Neural cell (in vitro differentiated cells): Measurements from ENCODE around the gene DBN1. TPM values are rescaled to one million over a fixed set of nuclear protein-coding genes. Genes with fewer than 3 reads are reported as not detected.

Experiments used
- H2AFZ ChIP-seq: fragments of 200-600, 300-800 bp; sonication (generic), shearing (Covaris generic); 2 replicates; pipeline ENCODE4 v1.6.0; 2014; ENCODE audit warnings: low read depth, mild to moderate bottlenecking, antibody characterized with exemption, low read length, moderate library complexity
- H3F3A ChIP-seq: fragments of 200-600 bp; shearing (Covaris generic); 2 replicates; pipeline ENCODE4 v1.6.1; 2016; ENCODE audit warnings: mild to moderate bottlenecking, moderate library complexity, mixed read lengths, antibody characterized with exemption, low read length; ENCODE audit not compliant: insufficient read depth, poor library complexity, severe bottlenecking
- H3K27ac ChIP-seq: fragments of 200-600, 300-800 bp; sonication (generic), shearing (Covaris generic); 2 replicates; pipeline ENCODE4 v1.5.1; 2014; ENCODE audit warnings: mild to moderate bottlenecking, low read length, moderate library complexity
- H3K27me3 ChIP-seq: fragments of 300-800, 200-600 bp; sonication (generic), shearing (Covaris generic); 2 replicates; pipeline ENCODE4 v1.6.0; 2014; ENCODE audit warnings: mild to moderate bottlenecking, low read depth, low read length, moderate library complexity; ENCODE audit not compliant: insufficient read depth
- H3K36me3 ChIP-seq: fragments of 300-800, 200-600 bp; sonication (generic), shearing (Covaris generic); 2 replicates; pipeline ENCODE4 v1.5.1; 2014; ENCODE audit warnings: mild to moderate bottlenecking, antibody characterized with exemption, low read length, moderate library complexity; ENCODE audit not compliant: insufficient read depth
- H3K4me2 ChIP-seq: fragments of 300-800, 200-600 bp; sonication (generic), shearing (Covaris generic); 2 replicates; pipeline ENCODE4 v1.6.0; 2014; ENCODE audit warnings: mild to moderate bottlenecking, low read length
- H3K4me3 ChIP-seq: fragments of 300-800, 200-600 bp; sonication (generic), shearing (Covaris generic); 2 replicates; pipeline ENCODE4 v1.5.1; 2014; ENCODE audit warnings: mild to moderate bottlenecking, low read length, moderate library complexity
- H3K79me2 ChIP-seq: fragments of 200-600 bp; shearing (Covaris generic); replicated peaks from 2 replicates; pipeline ENCODE4 v1.6.0; 2014; ENCODE audit warnings: mild to moderate bottlenecking, low read length, moderate library complexity; ENCODE audit not compliant: insufficient read depth
- H3K9ac ChIP-seq: fragments of 300-800, 200-600 bp; sonication (generic), shearing (Covaris generic); 2 replicates; pipeline ENCODE4 v1.6.1; 2016; ENCODE audit warnings: mild to moderate bottlenecking, low read length, mixed read lengths
- H3K9me2 ChIP-seq: fragments of 200-600 bp; shearing (Covaris generic); 2 replicates; pipeline ENCODE4 v1.6.1; 2016; ENCODE audit warnings: mild to moderate bottlenecking, low read length, mixed read lengths; ENCODE audit not compliant: insufficient read depth
- H3K9me3 ChIP-seq: fragments of 200-600, 300-800 bp; sonication (generic), shearing (Covaris generic); 2 replicates; pipeline ENCODE4 v1.6.1; 2016; ENCODE audit warnings: mild to moderate bottlenecking, mixed run types, low read length, moderate library complexity, mixed read lengths
- H4K20me1 ChIP-seq: fragments of 200-600 bp; shearing (Covaris generic); 2 replicates; pipeline ENCODE4 v1.6.1; 2016; ENCODE audit warnings: mild to moderate bottlenecking, mixed run types; ENCODE audit not compliant: insufficient read depth
- EP300 ChIP-seq: fragments of 450-650 bp; conservative IDR thresholded peaks from 2 replicates; pipeline ENCODE4 v1.6.1; 2014; ENCODE audit warnings: antibody characterized with exemption, mild to moderate bottlenecking, moderate library complexity; ENCODE audit not compliant: poor library complexity, severe bottlenecking
- EZH2 ChIP-seq: fragments of 200-600, 300-800 bp; shearing (Covaris generic), sonication (generic); IDR thresholded peaks from 2 replicates; pipeline ENCODE4 v1.6.1; 2014; ENCODE audit warnings: antibody characterized with exemption, low read length, borderline replicate concordance, mild to moderate bottlenecking; ENCODE audit not compliant: insufficient read depth, poor library complexity, severe bottlenecking
- MXI1 ChIP-seq: fragments of 450-650 bp; conservative IDR thresholded peaks from 2 replicates; pipeline ENCODE4 v1.6.1; 2014; ENCODE audit warnings: antibody characterized with exemption, mild to moderate bottlenecking; ENCODE audit not compliant: poor library complexity, severe bottlenecking
- POLR2AphosphoS5 ChIP-seq: IDR thresholded peaks from 2 replicates; pipeline ENCODE4 v1.6.1; 2012
- RAD21 ChIP-seq: fragments of 450-650 bp; conservative IDR thresholded peaks from 2 replicates; pipeline ENCODE4 v1.6.1; 2014; ENCODE audit warnings: antibody characterized with exemption, mild to moderate bottlenecking, moderate library complexity
- SMC3 ChIP-seq: fragments of 450-650 bp; conservative IDR thresholded peaks from 2 replicates; pipeline ENCODE4 v1.6.1; 2014; ENCODE audit warnings: antibody characterized with exemption, mild to moderate bottlenecking, moderate library complexity; ENCODE audit not compliant: poor library complexity
- TAF1 ChIP-seq: IDR thresholded peaks from 2 replicates; pipeline ENCODE4 v1.6.1; 2012; ENCODE audit warnings: low read depth
- polyA plus RNA-seq: library from polyadenylated mRNA; depleted of rRNA; stranded (reverse); fragments of >200 nt; gene quantifications from 2 replicates; pipeline ENCODE4 v1.2.3, GENCODE V29; 2014
- TF ChIP-seq, protein P1 (sequence below): IDR thresholded peaks from 2 replicates; pipeline ENCODE4 v1.6.1; 2012; ENCODE audit warnings: borderline replicate concordance
- TF ChIP-seq, protein P2 (sequence below): fragments of 450-650 bp; IDR thresholded peaks from 2 replicates; pipeline ENCODE4 v1.5.1; 2014; ENCODE audit warnings: antibody characterized with exemption, mild to moderate bottlenecking, moderate library complexity; ENCODE audit not compliant: poor library complexity, severe bottlenecking

DBN1 gene
- polyA plus RNA-seq, 1 donor from 2014 or later = 319 TPM

DNA sequence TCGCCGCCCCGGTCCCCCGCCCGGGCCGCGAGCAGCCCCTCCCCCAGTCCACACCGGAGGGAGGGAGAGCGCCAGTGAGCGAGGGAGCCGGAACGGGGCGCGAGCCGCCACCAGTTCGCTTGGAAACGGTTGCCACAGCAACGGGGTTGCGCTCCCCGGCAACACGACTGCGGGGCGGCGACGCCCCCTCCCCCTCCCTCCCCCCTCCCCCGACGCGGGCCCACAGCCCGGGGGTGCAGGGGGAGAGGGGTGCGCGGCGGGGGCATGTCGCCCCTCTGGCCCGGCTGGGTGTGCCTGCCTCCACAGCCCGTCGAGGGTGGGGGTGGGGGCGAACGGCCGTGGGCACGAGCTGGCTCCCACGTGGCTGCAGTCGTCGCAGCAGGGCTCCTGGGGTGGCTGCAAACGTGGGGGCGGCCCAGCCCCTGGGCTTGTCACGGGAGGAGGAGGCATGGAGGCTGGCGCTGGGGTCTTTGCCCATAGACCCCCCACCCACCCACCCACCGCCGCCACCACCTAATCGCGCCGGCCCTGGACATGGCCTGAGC is 26.3 kb downstream of the DBN1 start:
- Histone ChIP-seq H3F3A (no peaks in the 10 kb centered on the region), H3K9ac (peak overlapping the region; percentile 91), H3K9me3 (no peaks in the 10 kb centered on the region), H3K27ac (peak overlapping the region; percentile 88), H3K36me3 (no peaks in the 10 kb centered on the region), H2AFZ (no peak overlapping the region), H3K4me3 (peak overlapping the region; percentile 97), H3K4me2 (no peak overlapping the region), H4K20me1 (no peaks in the 10 kb centered on the region), H3K79me2 (peaks cover 36% of the 10 kb centered on the region), H3K9me2 (no peaks in the 10 kb centered on the region), H3K27me3 (no peaks in the 10 kb centered on the region)
- TF ChIP-seq, protein P1, sequence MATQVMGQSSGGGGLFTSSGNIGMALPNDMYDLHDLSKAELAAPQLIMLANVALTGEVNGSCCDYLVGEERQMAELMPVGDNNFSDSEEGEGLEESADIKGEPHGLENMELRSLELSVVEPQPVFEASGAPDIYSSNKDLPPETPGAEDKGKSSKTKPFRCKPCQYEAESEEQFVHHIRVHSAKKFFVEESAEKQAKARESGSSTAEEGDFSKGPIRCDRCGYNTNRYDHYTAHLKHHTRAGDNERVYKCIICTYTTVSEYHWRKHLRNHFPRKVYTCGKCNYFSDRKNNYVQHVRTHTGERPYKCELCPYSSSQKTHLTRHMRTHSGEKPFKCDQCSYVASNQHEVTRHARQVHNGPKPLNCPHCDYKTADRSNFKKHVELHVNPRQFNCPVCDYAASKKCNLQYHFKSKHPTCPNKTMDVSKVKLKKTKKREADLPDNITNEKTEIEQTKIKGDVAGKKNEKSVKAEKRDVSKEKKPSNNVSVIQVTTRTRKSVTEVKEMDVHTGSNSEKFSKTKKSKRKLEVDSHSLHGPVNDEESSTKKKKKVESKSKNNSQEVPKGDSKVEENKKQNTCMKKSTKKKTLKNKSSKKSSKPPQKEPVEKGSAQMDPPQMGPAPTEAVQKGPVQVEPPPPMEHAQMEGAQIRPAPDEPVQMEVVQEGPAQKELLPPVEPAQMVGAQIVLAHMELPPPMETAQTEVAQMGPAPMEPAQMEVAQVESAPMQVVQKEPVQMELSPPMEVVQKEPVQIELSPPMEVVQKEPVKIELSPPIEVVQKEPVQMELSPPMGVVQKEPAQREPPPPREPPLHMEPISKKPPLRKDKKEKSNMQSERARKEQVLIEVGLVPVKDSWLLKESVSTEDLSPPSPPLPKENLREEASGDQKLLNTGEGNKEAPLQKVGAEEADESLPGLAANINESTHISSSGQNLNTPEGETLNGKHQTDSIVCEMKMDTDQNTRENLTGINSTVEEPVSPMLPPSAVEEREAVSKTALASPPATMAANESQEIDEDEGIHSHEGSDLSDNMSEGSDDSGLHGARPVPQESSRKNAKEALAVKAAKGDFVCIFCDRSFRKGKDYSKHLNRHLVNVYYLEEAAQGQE = no peak
- TF ChIP-seq SMC3 = no peak
- peak; percentile 6 for TF ChIP-seq POLR2AphosphoS5

DNA sequence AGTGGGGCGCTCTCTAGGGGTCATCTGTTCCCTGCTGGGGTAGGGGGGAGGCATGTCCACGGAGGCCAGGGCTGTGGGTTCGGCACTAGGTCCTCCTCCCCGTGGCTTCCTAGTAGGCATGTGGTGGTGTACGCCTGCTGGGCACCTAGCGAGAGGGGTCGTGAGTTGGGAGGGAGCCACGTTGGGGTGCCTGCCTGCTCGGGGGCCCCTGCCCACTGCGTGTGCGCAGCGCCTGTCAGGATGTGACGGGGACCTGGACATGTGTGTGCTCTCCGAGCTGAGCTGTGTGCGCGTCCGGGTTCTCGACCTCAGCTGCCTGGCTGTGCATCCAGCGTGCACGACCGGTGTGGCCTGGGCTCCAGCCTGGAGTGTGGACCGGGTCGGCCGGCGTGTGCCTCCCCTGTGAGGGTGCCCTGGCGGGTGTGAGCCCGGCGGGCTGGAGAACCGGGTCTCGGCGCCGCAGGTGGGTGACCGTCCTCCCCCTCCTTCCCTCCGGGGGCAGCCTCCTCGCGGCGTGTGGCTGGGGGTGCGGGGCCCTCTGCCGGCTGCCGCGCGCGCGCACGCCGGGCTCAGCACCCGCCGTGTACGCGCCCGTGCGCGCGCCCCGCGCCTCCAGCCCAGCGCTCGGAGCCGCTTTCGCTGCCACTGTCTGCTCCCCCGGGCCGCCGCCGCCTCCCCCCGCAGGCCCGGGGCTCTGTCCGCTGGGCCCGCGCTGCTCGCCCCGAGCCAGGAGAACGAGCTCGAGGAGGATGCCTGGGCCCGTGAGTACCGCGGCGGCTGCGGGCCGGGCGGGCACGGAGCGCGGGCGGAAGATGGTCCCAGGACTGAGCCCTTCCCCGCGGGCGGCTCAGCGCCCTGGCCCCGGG is 27.0 kb downstream of the DBN1 start, which contains the start of gene PRR7:
Gene PRR7, plus strand, starts transcription at position 615 of the 866 bp plus-strand sequence. CDS start 8,254 bp downstream, outside the sequence.
- H3K27me3 ChIP-seq = no peaks in the 10 kb centered on the region
- peak within 1 kb of the TSS; percentile 91 for H3K9ac ChIP-seq
- H4K20me1 ChIP-seq = no peaks in the 10 kb centered on the region
- H3K4me3 ChIP-seq = peak within 1 kb of the TSS; percentile 97
- peaks cover 36% of the 10 kb centered on the region for H3K79me2 ChIP-seq
- no peaks in the 10 kb centered on the region for H3F3A ChIP-seq
- peak within 1 kb of the TSS; percentile 85 for H2AFZ ChIP-seq
- no peaks in the 10 kb centered on the region for H3K9me3 ChIP-seq
- H3K4me2 ChIP-seq = peak within 1 kb of the TSS; percentile 92
- TF ChIP-seq, protein P1 = no peak
- TF ChIP-seq, protein P2, sequence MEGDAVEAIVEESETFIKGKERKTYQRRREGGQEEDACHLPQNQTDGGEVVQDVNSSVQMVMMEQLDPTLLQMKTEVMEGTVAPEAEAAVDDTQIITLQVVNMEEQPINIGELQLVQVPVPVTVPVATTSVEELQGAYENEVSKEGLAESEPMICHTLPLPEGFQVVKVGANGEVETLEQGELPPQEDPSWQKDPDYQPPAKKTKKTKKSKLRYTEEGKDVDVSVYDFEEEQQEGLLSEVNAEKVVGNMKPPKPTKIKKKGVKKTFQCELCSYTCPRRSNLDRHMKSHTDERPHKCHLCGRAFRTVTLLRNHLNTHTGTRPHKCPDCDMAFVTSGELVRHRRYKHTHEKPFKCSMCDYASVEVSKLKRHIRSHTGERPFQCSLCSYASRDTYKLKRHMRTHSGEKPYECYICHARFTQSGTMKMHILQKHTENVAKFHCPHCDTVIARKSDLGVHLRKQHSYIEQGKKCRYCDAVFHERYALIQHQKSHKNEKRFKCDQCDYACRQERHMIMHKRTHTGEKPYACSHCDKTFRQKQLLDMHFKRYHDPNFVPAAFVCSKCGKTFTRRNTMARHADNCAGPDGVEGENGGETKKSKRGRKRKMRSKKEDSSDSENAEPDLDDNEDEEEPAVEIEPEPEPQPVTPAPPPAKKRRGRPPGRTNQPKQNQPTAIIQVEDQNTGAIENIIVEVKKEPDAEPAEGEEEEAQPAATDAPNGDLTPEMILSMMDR = peak; percentile 58
- TF ChIP-seq EZH2 (no peak), MXI1 (peak; percentile 85), POLR2AphosphoS5 (peak; percentile 61), TAF1 (no peak), SMC3 (peak; percentile 72), EP300 (peak; percentile 64), RAD21 (peak; percentile 60)
- H3K27ac ChIP-seq = peak within 1 kb of the TSS; percentile 88
- H3K36me3 ChIP-seq = no peaks in the 10 kb centered on the region
- H3K9me2 ChIP-seq = no peaks in the 10 kb centered on the region
